Left ventricle myocardium inferior (tissue), 1 donor: ENCODE data around the gene DNAJC24. TPM values are rescaled to one million over a fixed set of nuclear protein-coding genes. Genes with fewer than 3 reads are reported as not detected.

ENCODE experiments used
- DNase-seq: peaks from one replicate; pipeline ENCODE4 v3.0.0-alpha.2; 2020
- H3K27ac ChIP-seq: fragments of 200-600 bp; replicated peaks from 2 replicates; pipeline ENCODE4 v1.8.0; 2021
- H3K27me3 ChIP-seq: fragments of 200-600 bp; 2 replicates; pipeline ENCODE4 v1.8.0; 2021; ENCODE audit warnings: low read depth
- H3K36me3 ChIP-seq: fragments of 200-600 bp; 2 replicates; pipeline ENCODE4 v1.8.0; 2021
- H3K4me1 ChIP-seq: fragments of 200-600 bp; 2 replicates; pipeline ENCODE4 v1.8.0; 2021
- H3K4me3 ChIP-seq: fragments of 200-600 bp; 2 replicates; pipeline ENCODE4 v1.8.0; 2021; ENCODE audit warnings: mild to moderate bottlenecking, moderate library complexity
- H3K9me3 ChIP-seq: fragments of 200-600 bp; replicated peaks from 2 replicates; pipeline ENCODE4 v1.8.0; 2021
- CTCF ChIP-seq: fragments of 200-600 bp; IDR thresholded peaks from 2 replicates; pipeline ENCODE4 v1.8.0; 2021; ENCODE audit warnings: antibody characterized with exemption, mild to moderate bottlenecking, borderline replicate concordance
- intact Hi-C: fragments of 100-400 bp; cut with micrococcal nuclease; formaldehyde crosslinking; loops from one replicate; pipeline ENCODE4 v1.11.0; 2022
- total RNA-seq: library from RNA; stranded (reverse); fragmentation: NEBNext Ultra II Directional; extraction: Animal tissue kit (Norgen Biotek cat#: 25700); gene quantifications from one replicate; pipeline ENCODE4 v1.2.1, GENCODE V29; 2021
- donor health status: DM: no; HTN: yes; CAD: no; lungs with severe emphysema.

DNAJC24 gene
- total RNA-seq, 1 donor from 2014 or later: 22.9 TPM

- DNase-seq: no peak
- TF ChIP-seq CTCF: no peak
- no peaks in the 10 kb centered on the region for H3K27me3 ChIP-seq
- peaks cover 3% of the 10 kb centered on the region for H3K4me1 ChIP-seq
- intact Hi-C loops: loop anchor here (10.0 kb wide), 1 partner anchor 384 kb away; no protein-coding TSS in a partner anchor
- H3K9me3 ChIP-seq: no peaks in the 10 kb centered on the region
- H3K27ac ChIP-seq: no peak overlapping the region
- no peaks in the 10 kb centered on the region for H3K36me3 ChIP-seq
- no peak overlapping the region for H3K4me3 ChIP-seq
Observed at GRCh38 chr11:31480930-31481329, 111.3 kb downstream of the DNAJC24 start.

Other genes starting within 250 kb of the DNAJC24 start
- gene DCDC1, start 121 bp upstream of the DNAJC24 start, total RNA-seq: not detected
- 30.6 TPM for gene IMMP1L, start 139.8 kb downstream of the DNAJC24 start, total RNA-seq
- 13.6 TPM for gene ELP4, start 139.9 kb downstream of the DNAJC24 start, total RNA-seq